Measurements from ENCODE around the gene MYOG. TPM values are rescaled to one million over a fixed set of nuclear protein-coding genes. Genes with fewer than 3 reads are reported as not detected.

Gene MYOG
- total and polyA plus RNA-seq, 2 experiments from 2014 or later, result not detected

DNA sequence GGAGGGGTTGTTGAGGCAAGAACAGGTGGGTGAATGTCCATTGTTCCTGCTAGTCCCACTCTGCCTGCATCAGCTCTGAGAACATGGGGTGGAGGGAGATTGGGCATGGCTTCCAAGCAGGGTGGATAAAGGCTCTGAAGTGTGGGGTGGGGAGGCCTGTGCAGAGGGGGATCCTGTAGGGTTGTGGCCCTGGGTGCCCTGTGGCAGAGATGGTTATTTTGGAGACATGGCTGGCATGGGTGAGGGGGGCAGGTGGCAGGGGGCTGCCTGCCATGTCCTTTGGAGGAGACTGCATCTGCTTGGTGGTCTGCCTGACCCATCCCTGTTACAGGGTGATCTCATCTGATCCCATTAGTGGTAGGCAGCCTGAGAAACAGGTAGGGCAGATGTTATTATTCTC is 11.2 kb downstream of the MYOG start:
- Mint-ChIP-seq H3K36me3 (ENCODE audit: low read depth) (no peaks in the 10 kb centered on the region; the same call in 2 of the 3 replicates), H3K9me3 (no peaks in the 10 kb centered on the region), H3K27me3 (ENCODE audit: insufficient read depth, low read depth, poor library complexity) (peaks cover 33% of the 10 kb centered on the region), H3K27ac (no peak overlapping the region), H3K4me1 (peaks cover 11% of the 10 kb centered on the region), H3K4me3 (no peak overlapping the region)
- Histone ChIP-seq H3K4me2 (no peak overlapping the region; the same call in 1 of the 2 replicates), H3K9me2 (ENCODE audit: insufficient read depth) (no peaks in the 10 kb centered on the region), H3K4me3 (no peak overlapping the region), H3F3A (replicated peaks; ENCODE audit: low read depth) (no peaks in the 10 kb centered on the region), H3K27me3 (ENCODE audit: insufficient read depth) (peaks cover 44% of the 10 kb centered on the region), H2AFZ (no peak overlapping the region), H4K20me1 (replicated peaks; ENCODE audit: insufficient read depth) (no peaks in the 10 kb centered on the region), H3K79me2 (replicated peaks; ENCODE audit: insufficient read depth) (no peaks in the 10 kb centered on the region), H3K36me3 (ENCODE audit: insufficient read depth) (no peaks in the 10 kb centered on the region), H3K4me1 (ENCODE audit: insufficient read depth) (no peaks in the 10 kb centered on the region; the same call in 1 of the 2 replicates), H3K27ac (ENCODE audit: low read depth) (no peak overlapping the region)
- ATAC-seq (no peak), DNase-seq (ENCODE audit: low spot score) (no peak)
- no peak for TF ChIP-seq POLR2AphosphoS5 (IDR thresholded peaks at IDR 0.05; ENCODE audit: low read depth)
- TF ChIP-seq STAT1 (IDR thresholded peaks at IDR 0.05; ENCODE audit: unreplicated experiment), result no peak
- TF ChIP-seq ETS1 (IDR thresholded peaks at IDR 0.05), result no peak
- no peak for TF ChIP-seq CREB1 (CRISPR knock-in tag; IDR thresholded peaks at IDR 0.05; ENCODE audit: low read depth)
- TF ChIP-seq ZNF331 (CRISPR knock-in tag; IDR thresholded peaks at IDR 0.05; ENCODE audit: low read depth), result no peak
- TF ChIP-seq NANOG (IDR thresholded peaks at IDR 0.05; ENCODE audit: borderline replicate concordance), result no peak
- TF ChIP-seq REST (IDR thresholded peaks at IDR 0.05; ENCODE audit: unreplicated experiment), result no peak
- TF ChIP-seq, protein P1, sequence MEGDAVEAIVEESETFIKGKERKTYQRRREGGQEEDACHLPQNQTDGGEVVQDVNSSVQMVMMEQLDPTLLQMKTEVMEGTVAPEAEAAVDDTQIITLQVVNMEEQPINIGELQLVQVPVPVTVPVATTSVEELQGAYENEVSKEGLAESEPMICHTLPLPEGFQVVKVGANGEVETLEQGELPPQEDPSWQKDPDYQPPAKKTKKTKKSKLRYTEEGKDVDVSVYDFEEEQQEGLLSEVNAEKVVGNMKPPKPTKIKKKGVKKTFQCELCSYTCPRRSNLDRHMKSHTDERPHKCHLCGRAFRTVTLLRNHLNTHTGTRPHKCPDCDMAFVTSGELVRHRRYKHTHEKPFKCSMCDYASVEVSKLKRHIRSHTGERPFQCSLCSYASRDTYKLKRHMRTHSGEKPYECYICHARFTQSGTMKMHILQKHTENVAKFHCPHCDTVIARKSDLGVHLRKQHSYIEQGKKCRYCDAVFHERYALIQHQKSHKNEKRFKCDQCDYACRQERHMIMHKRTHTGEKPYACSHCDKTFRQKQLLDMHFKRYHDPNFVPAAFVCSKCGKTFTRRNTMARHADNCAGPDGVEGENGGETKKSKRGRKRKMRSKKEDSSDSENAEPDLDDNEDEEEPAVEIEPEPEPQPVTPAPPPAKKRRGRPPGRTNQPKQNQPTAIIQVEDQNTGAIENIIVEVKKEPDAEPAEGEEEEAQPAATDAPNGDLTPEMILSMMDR (conservative IDR thresholded peaks at IDR 0.05; ENCODE audit: low read depth in 2 of 2), result no peak
- no peak for TF ChIP-seq EZH2phosphoT487 (IDR thresholded peaks at IDR 0.05; ENCODE audit: unreplicated experiment)

DNA sequence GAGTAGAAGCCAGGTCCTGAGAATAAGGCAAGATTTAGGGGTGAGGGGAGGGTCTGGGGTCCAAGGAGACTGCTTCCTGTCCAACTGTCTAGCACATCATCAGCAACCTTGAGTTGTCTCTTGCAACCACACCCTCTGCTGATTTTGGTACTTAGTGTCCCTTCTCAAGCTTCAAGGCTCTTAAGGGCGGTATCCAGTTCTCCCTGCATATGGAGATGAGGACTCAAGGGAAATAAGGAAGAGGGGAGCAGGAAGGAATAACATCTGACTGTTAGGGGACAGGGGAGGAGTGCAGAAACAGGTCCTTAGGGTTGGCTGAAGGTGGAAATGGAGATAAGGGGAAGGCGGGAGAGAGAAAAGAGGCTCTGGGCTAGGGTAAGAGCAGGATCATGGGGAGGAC is 12.3 kb downstream of the MYOG start:
- Histone ChIP-seq H3K4me2 (no peak overlapping the region), H3K36me3 (ENCODE audit: insufficient read depth) (no peaks in the 10 kb centered on the region), H3K27ac (ENCODE audit: low read depth) (no peak overlapping the region), H3K9me2 (ENCODE audit: insufficient read depth) (no peaks in the 10 kb centered on the region), H2AFZ (no peak overlapping the region), H3K4me3 (no peak overlapping the region), H3K79me2 (replicated peaks; ENCODE audit: insufficient read depth) (no peaks in the 10 kb centered on the region), H4K20me1 (replicated peaks; ENCODE audit: insufficient read depth) (no peaks in the 10 kb centered on the region), H3F3A (replicated peaks; ENCODE audit: low read depth) (no peaks in the 10 kb centered on the region), H3K27me3 (ENCODE audit: insufficient read depth) (peaks cover 44% of the 10 kb centered on the region), H3K4me1 (ENCODE audit: insufficient read depth) (no peaks in the 10 kb centered on the region; the same call in 1 of the 2 replicates)
- no peaks in the 10 kb centered on the region; the same call in 1 of the 3 replicates for H3K36me3 Mint-ChIP-seq (ENCODE audit: low read depth)
- H3K27ac Mint-ChIP-seq, result no peak overlapping the region
- H3K4me1 Mint-ChIP-seq, result peaks cover 11% of the 10 kb centered on the region
- no peaks in the 10 kb centered on the region for H3K9me3 Mint-ChIP-seq
- no peak for DNase-seq (ENCODE audit: low spot score)
- H3K27me3 Mint-ChIP-seq (ENCODE audit: insufficient read depth, low read depth, poor library complexity), result peaks cover 29% of the 10 kb centered on the region
- no peak for ATAC-seq
- no peak overlapping the region for H3K4me3 Mint-ChIP-seq
- no peak for TF ChIP-seq POLR2AphosphoS5 (IDR thresholded peaks at IDR 0.05; ENCODE audit: low read depth)
- TF ChIP-seq, protein P2, sequence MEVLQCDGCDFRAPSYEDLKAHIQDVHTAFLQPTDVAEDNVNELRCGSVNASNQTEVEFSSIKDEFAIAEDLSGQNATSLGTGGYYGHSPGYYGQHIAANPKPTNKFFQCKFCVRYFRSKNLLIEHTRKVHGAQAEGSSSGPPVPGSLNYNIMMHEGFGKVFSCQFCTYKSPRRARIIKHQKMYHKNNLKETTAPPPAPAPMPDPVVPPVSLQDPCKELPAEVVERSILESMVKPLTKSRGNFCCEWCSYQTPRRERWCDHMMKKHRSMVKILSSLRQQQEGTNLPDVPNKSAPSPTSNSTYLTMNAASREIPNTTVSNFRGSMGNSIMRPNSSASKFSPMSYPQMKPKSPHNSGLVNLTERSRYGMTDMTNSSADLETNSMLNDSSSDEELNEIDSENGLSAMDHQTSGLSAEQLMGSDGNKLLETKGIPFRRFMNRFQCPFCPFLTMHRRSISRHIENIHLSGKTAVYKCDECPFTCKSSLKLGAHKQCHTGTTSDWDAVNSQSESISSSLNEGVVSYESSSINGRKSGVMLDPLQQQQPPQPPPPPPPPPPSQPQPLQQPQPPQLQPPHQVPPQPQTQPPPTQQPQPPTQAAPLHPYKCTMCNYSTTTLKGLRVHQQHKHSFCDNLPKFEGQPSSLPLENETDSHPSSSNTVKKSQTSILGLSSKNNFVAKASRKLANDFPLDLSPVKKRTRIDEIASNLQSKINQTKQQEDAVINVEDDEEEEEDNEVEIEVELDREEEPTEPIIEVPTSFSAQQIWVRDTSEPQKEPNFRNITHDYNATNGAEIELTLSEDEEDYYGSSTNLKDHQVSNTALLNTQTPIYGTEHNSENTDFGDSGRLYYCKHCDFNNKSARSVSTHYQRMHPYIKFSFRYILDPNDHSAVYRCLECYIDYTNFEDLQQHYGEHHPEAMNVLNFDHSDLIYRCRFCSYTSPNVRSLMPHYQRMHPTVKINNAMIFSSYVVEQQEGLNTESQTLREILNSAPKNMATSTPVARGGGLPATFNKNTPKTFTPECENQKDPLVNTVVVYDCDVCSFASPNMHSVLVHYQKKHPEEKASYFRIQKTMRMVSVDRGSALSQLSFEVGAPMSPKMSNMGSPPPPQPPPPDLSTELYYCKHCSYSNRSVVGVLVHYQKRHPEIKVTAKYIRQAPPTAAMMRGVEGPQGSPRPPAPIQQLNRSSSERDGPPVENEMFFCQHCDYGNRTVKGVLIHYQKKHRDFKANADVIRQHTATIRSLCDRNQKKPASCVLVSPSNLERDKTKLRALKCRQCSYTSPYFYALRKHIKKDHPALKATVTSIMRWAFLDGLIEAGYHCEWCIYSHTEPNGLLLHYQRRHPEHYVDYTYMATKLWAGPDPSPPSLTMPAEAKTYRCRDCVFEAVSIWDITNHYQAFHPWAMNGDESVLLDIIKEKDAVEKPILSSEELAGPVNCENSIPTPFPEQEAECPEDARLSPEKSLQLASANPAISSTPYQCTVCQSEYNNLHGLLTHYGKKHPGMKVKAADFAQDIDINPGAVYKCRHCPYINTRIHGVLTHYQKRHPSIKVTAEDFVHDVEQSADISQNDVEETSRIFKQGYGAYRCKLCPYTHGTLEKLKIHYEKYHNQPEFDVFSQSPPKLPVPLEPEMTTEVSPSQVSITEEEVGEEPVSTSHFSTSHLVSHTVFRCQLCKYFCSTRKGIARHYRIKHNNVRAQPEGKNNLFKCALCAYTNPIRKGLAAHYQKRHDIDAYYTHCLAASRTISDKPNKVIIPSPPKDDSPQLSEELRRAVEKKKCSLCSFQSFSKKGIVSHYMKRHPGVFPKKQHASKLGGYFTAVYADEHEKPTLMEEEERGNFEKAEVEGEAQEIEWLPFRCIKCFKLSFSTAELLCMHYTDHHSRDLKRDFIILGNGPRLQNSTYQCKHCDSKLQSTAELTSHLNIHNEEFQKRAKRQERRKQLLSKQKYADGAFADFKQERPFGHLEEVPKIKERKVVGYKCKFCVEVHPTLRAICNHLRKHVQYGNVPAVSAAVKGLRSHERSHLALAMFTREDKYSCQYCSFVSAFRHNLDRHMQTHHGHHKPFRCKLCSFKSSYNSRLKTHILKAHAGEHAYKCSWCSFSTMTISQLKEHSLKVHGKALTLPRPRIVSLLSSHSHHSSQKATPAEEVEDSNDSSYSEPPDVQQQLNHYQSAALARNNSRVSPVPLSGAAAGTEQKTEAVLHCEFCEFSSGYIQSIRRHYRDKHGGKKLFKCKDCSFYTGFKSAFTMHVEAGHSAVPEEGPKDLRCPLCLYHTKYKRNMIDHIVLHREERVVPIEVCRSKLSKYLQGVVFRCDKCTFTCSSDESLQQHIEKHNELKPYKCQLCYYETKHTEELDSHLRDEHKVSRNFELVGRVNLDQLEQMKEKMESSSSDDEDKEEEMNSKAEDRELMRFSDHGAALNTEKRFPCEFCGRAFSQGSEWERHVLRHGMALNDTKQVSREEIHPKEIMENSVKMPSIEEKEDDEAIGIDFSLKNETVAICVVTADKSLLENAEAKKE (CRISPR knock-in tag; IDR thresholded peaks at IDR 0.05), result no peak
